H9 (cell line): ENCODE data around the gene STAB2. TPM values are rescaled to one million over a fixed set of nuclear protein-coding genes. Genes with fewer than 3 reads are reported as not detected.

Experiments
- DNase-seq: peaks from one replicate; pipeline ENCODE4 v3.0.0-alpha.2; 2017
- H2AFZ ChIP-seq: one replicate; pipeline ENCODE4 v1.6.1; 2013; ENCODE audit warnings: mild to moderate bottlenecking, low read length, control low read depth, moderate library complexity
- H2AK5ac ChIP-seq: 2 replicates; pipeline ENCODE4 v1.6.1; 2013; ENCODE audit warnings: low read length, control low read depth, mixed read lengths; ENCODE audit not compliant: insufficient read length
- H2BK120ac ChIP-seq: one replicate; pipeline ENCODE4 v1.6.1; 2013; ENCODE audit warnings: low read depth, mild to moderate bottlenecking, low read length, control low read depth, inconsistent platforms; ENCODE audit not compliant: poor library complexity, severe bottlenecking
- H2BK12ac ChIP-seq: 2 replicates; pipeline ENCODE4 v1.6.1; 2013; ENCODE audit warnings: low read length, control low read depth, mixed read lengths, low read depth; ENCODE audit not compliant: insufficient read length
- H2BK15ac ChIP-seq: 2 replicates; pipeline ENCODE4 v1.6.1; 2013; ENCODE audit warnings: low read depth, low read length, control low read depth
- H2BK20ac ChIP-seq: one replicate; pipeline ENCODE4 v1.6.1; 2013; ENCODE audit warnings: low read depth, mild to moderate bottlenecking, low read length, control low read depth, inconsistent platforms; ENCODE audit not compliant: poor library complexity, severe bottlenecking
- H2BK5ac ChIP-seq: 2 replicates; pipeline ENCODE4 v1.6.1; 2013; ENCODE audit warnings: low read length, control low read depth, mixed read lengths; ENCODE audit not compliant: insufficient read length
- H3K14ac ChIP-seq: 2 replicates; pipeline ENCODE4 v1.6.1; 2013; ENCODE audit warnings: low read length, control low read depth; ENCODE audit not compliant: insufficient read depth
- H3K18ac ChIP-seq: 2 replicates; pipeline ENCODE4 v1.6.1; 2013; ENCODE audit warnings: low read depth, mild to moderate bottlenecking, mixed read lengths, low read length, control low read depth; ENCODE audit not compliant: insufficient read length
- H3K23ac ChIP-seq: 2 replicates; pipeline ENCODE4 v1.6.1; 2013; ENCODE audit warnings: low read length, control low read depth, mixed read lengths, low read depth; ENCODE audit not compliant: insufficient read length
- H3K23me2 ChIP-seq: 2 replicates; pipeline ENCODE4 v1.6.1; 2013; ENCODE audit warnings: low read depth, mild to moderate bottlenecking, mixed read lengths, low read length, control low read depth; ENCODE audit not compliant: insufficient read length, poor library complexity, severe bottlenecking
- H3K27ac ChIP-seq: 2 replicates; pipeline ENCODE4 v1.5.1; 2013; ENCODE audit warnings: low read length, control low read depth, mixed read lengths, low read depth; ENCODE audit not compliant: insufficient read length
- H3K27me3 ChIP-seq: 2 replicates; pipeline ENCODE4 v1.6.1; 2013; ENCODE audit warnings: low read length, control low read depth, inconsistent platforms; ENCODE audit not compliant: insufficient read depth
- H3K4ac ChIP-seq: 2 replicates; pipeline ENCODE4 v1.6.1; 2013; ENCODE audit warnings: low read depth, mild to moderate bottlenecking, control low read depth, inconsistent platforms, low read length, moderate library complexity
- H3K4me1 ChIP-seq: 2 replicates; pipeline ENCODE4 v1.6.1; 2013; ENCODE audit warnings: low read length, control low read depth, inconsistent platforms; ENCODE audit not compliant: insufficient read depth
- H3K4me2 ChIP-seq: 2 replicates; pipeline ENCODE4 v1.6.1; 2013; ENCODE audit warnings: low read length, control low read depth, mixed read lengths; ENCODE audit not compliant: insufficient read length, insufficient read depth
- H3K56ac ChIP-seq: 2 replicates; pipeline ENCODE4 v1.6.1; 2013; ENCODE audit warnings: low read depth, mild to moderate bottlenecking, mixed read lengths, low read length, control low read depth; ENCODE audit not compliant: insufficient read length
- H3K79me1 ChIP-seq: 2 replicates; pipeline ENCODE4 v1.6.1; 2013; ENCODE audit warnings: low read depth, mild to moderate bottlenecking, moderate library complexity, low read length, control low read depth, inconsistent platforms; ENCODE audit not compliant: insufficient read depth, poor library complexity, severe bottlenecking
- H3K79me2 ChIP-seq: 2 replicates; pipeline ENCODE4 v1.6.1; 2013; ENCODE audit warnings: low read length, control low read depth, inconsistent platforms; ENCODE audit not compliant: insufficient read depth
- H3K9ac ChIP-seq: 2 replicates; pipeline ENCODE4 v1.6.1; 2013; ENCODE audit warnings: low read length, control low read depth, mixed read lengths; ENCODE audit not compliant: insufficient read length; ENCODE audit errors: extremely low read depth
- H3K9me3 ChIP-seq: one replicate; pipeline ENCODE4 v1.6.1; 2013; ENCODE audit warnings: low read depth, low read length, inconsistent platforms; ENCODE audit not compliant: control insufficient read depth
- H3T11ph ChIP-seq: one replicate; pipeline ENCODE4 v1.6.1; 2013; ENCODE audit warnings: mild to moderate bottlenecking, low read length, control low read depth, inconsistent platforms
- H4K20me1 ChIP-seq: one replicate; pipeline ENCODE4 v1.6.1; 2013; ENCODE audit not compliant: control insufficient read depth, insufficient read length, insufficient read depth
- H4K5ac ChIP-seq: 2 replicates; pipeline ENCODE4 v1.6.1; 2013; ENCODE audit warnings: low read depth, mild to moderate bottlenecking, mixed read lengths, low read length, control low read depth; ENCODE audit not compliant: insufficient read length
- H4K8ac ChIP-seq: replicated peaks from 2 replicates; pipeline ENCODE4 v1.6.1; 2013; ENCODE audit warnings: low read length, control low read depth, mixed read lengths, low read depth; ENCODE audit not compliant: insufficient read length
- H4K91ac ChIP-seq: 2 replicates; pipeline ENCODE4 v1.6.1; 2013; ENCODE audit warnings: low read depth, mild to moderate bottlenecking, moderate library complexity, mixed read lengths, low read length, control low read depth; ENCODE audit not compliant: insufficient read length
- H3K27ac Mint-ChIP-seq, 3 experiments: 2 replicates in 2 of 3; 3 replicates in 1 of 3; pipeline ENCODE4 v1.8.0; 2020 to 2021; ENCODE audit warnings: mixed read lengths in 3 of 3, mild to moderate bottlenecking in 1 of 3, moderate library complexity in 1 of 3
- H3K27me3 Mint-ChIP-seq: 2 replicates; pipeline ENCODE4 v1.8.0; 2021; ENCODE audit warnings: low read depth, mild to moderate bottlenecking, moderate library complexity, mixed read lengths
- H3K36me3 Mint-ChIP-seq, 3 experiments: 2 replicates in 2 of 3; 3 replicates in 1 of 3; pipeline ENCODE4 v1.8.0; 2020 to 2021; ENCODE audit warnings: low read depth in 3 of 3, mixed read lengths in 3 of 3; ENCODE audit not compliant: insufficient read depth in 1 of 3
- H3K4me1 Mint-ChIP-seq, 2 experiments: 2 replicates each; pipeline ENCODE4 v1.8.0; 2020; ENCODE audit warnings: mixed read lengths in 2 of 2
- H3K4me3 Mint-ChIP-seq, 2 experiments: 2 replicates in 1 of 2; 3 replicates in 1 of 2; pipeline ENCODE4 v1.8.0; 2020 to 2021; ENCODE audit warnings: mild to moderate bottlenecking in 2 of 2, mixed read lengths in 2 of 2, moderate library complexity in 1 of 2
- H3K9me3 Mint-ChIP-seq, 2 experiments: 2 replicates in 1 of 2; 3 replicates in 1 of 2; pipeline ENCODE4 v1.8.0; 2020; ENCODE audit warnings: mild to moderate bottlenecking in 2 of 2, mixed read lengths in 2 of 2, moderate library complexity in 1 of 2
- WGBS: extraction: QIAGEN DNeasy Blood & Tissue Kit; methylation state at CpG from one replicate; pipeline ENCODE4 v1.1.7; 2013; ENCODE audit warnings: missing lambda C conversion rate, low lambda C conversion rate, mixed read lengths; ENCODE audit not compliant: insufficient read length; ENCODE audit errors: extremely low coverage; 5-methylcytosine and 5-hydroxymethylcytosine counted together
- total RNA-seq: library from RNA; stranded (reverse); gene quantifications from 2 replicates; pipeline ENCODE4 v1.2.1, GENCODE V29; 2021
- TF ChIP-seq, protein P1 (sequence below): fragments of 200-600 bp; sonication (generic); conservative IDR thresholded peaks from 3 replicates; pipeline ENCODE4 v1.8.0; 2021; ENCODE audit warnings: antibody characterized with exemption, mild to moderate bottlenecking

The STAB2 gene
- total RNA-seq, 1 experiment from 2014 or later, result 0.02 TPM

DNA sequence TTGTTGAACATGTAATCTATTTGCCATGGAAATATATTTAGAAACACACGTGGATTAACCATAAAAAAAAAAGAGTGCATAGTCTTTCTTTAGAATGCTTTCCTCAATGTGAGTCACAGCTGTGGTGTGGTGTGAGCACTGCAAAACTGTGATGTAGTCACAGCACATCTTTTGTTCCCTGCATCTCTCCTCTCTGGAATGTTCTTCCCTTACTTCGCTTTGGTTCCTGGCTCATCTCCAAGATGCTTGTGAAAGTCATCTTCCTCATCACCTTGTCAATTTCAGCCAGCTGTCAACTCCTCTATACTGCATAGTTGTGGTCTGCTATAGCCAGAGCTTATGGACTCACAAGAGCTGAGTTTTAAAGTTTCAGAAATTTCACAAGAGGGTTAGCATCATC is 60.2 kb downstream of the STAB2 start:
- H3K4ac ChIP-seq, result no peak overlapping the region
- H3K4me2 ChIP-seq, result no peak overlapping the region
- H3K27me3 Mint-ChIP-seq, result peaks cover 2% of the 10 kb centered on the region
- H3K56ac ChIP-seq, result no peak overlapping the region
- no peak overlapping the region for H4K8ac ChIP-seq
- H2AFZ ChIP-seq, result no peak overlapping the region
- H3K79me1 ChIP-seq, result no peaks in the 10 kb centered on the region
- H4K20me1 ChIP-seq, result no peaks in the 10 kb centered on the region
- no peaks in the 10 kb centered on the region for H3K23me2 ChIP-seq
- peaks cover 4 to 5% of the 10 kb centered on the region in 2 experiments for H3K9me3 Mint-ChIP-seq
- H3K27me3 ChIP-seq, result no peaks in the 10 kb centered on the region
- H3K9ac ChIP-seq, result no peak overlapping the region
- no peak overlapping the region for H2BK20ac ChIP-seq
- H2BK12ac ChIP-seq, result no peak overlapping the region
- H3K4me1 Mint-ChIP-seq, result no peaks in the 10 kb centered on the region
- no peak for DNase-seq
- H4K5ac ChIP-seq, result no peak overlapping the region
- H3K27ac Mint-ChIP-seq, result no peak overlapping the region
- H3K36me3 Mint-ChIP-seq, result peaks cover 0 to 3% (median 0%) of the 10 kb centered on the region in 3 experiments; a peak in 2 of 7 replicates
- no peaks in the 10 kb centered on the region for H3K79me2 ChIP-seq
- H3K14ac ChIP-seq, result no peak overlapping the region
- H2BK5ac ChIP-seq, result no peak overlapping the region
- H2AK5ac ChIP-seq, result no peak overlapping the region
- WGBS, result no CpG with 5 or more reads among the region's 2 CpGs
- TF ChIP-seq, protein P1, sequence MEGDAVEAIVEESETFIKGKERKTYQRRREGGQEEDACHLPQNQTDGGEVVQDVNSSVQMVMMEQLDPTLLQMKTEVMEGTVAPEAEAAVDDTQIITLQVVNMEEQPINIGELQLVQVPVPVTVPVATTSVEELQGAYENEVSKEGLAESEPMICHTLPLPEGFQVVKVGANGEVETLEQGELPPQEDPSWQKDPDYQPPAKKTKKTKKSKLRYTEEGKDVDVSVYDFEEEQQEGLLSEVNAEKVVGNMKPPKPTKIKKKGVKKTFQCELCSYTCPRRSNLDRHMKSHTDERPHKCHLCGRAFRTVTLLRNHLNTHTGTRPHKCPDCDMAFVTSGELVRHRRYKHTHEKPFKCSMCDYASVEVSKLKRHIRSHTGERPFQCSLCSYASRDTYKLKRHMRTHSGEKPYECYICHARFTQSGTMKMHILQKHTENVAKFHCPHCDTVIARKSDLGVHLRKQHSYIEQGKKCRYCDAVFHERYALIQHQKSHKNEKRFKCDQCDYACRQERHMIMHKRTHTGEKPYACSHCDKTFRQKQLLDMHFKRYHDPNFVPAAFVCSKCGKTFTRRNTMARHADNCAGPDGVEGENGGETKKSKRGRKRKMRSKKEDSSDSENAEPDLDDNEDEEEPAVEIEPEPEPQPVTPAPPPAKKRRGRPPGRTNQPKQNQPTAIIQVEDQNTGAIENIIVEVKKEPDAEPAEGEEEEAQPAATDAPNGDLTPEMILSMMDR, result no peak
- H2BK120ac ChIP-seq, result no peak overlapping the region
- no peaks in the 10 kb centered on the region for H3K9me3 ChIP-seq
- H3T11ph ChIP-seq, result no peak overlapping the region
- H2BK15ac ChIP-seq, result no peak overlapping the region
- H3K27ac ChIP-seq, result no peak overlapping the region
- no peak overlapping the region for H3K23ac ChIP-seq
- no peak overlapping the region for H4K91ac ChIP-seq
- no peak overlapping the region for H3K4me3 Mint-ChIP-seq
- no peaks in the 10 kb centered on the region for H3K4me1 ChIP-seq
- no peak overlapping the region for H3K18ac ChIP-seq
